Fibroblast of villous mesenchyme (primary cell): ENCODE results near the gene RPA1. TPM values are rescaled to one million over a fixed set of nuclear protein-coding genes. Genes with fewer than 3 reads are reported as not detected.
A peak's percentile ranks its signal among the peaks of the same experiment; 100 is the strongest.
"Not testable (repeated sequence)": the region's sequence is repeated elsewhere in the genome, so short reads cannot be mapped to it uniquely, and the experiment has no call there.

Source experiments
- DNase-seq: peaks from one replicate; pipeline ENCODE4 v3.0.0-alpha.2; 2010; ENCODE audit warnings: low read depth
- H3K4me3 ChIP-seq: 2 replicates; pipeline ENCODE4 v1.5.1; 2011; ENCODE audit warnings: low read depth, mild to moderate bottlenecking, low read length
- CTCF ChIP-seq: IDR thresholded peaks from 2 replicates; pipeline ENCODE4 v1.5.1; 2012; ENCODE audit warnings: low read depth, mild to moderate bottlenecking, low read length; ENCODE audit not compliant: insufficient read depth
- total RNA-seq: library from RNA; depleted of rRNA; stranded (reverse); fragments of >200 nt; gene quantifications from 2 replicates; pipeline ENCODE4 v1.2.3, GENCODE V29; 2012

The RPA1 gene
- total RNA-seq, 1 donor = 13.4 TPM

GRCh38 chr17:1882836-1883235 lies 53.0 kb downstream of the RPA1 start:
- peak; percentile 63 for TF ChIP-seq CTCF
- DNase-seq = peak; percentile 40
- no peak overlapping the region for H3K4me3 ChIP-seq

- no peak for DNase-seq
- TF ChIP-seq CTCF = no peak
- H3K4me3 ChIP-seq = no peak overlapping the region
These were observed 53.7 kb downstream of the RPA1 start for GRCh38 chr17:1883536-1883935.

GRCh38 chr17:1888741-1889140 lies 58.9 kb downstream of the RPA1 start:
- no peak for DNase-seq
- TF ChIP-seq CTCF = no peak

GRCh38 chr17:1890758-1891450 lies 61.1 kb downstream of the RPA1 start:
- no peak for DNase-seq
- no peak for TF ChIP-seq CTCF
- no peak overlapping the region for H3K4me3 ChIP-seq

More at GRCh38 chr17:1888741-1889140, 58.9 kb downstream of the RPA1 start:
- no peak overlapping the region for H3K4me3 ChIP-seq

GRCh38 chr17:1894753-1895339 lies 65.0 kb downstream of the RPA1 start:
- H3K4me3 ChIP-seq = no peak overlapping the region
- DNase-seq = no peak
- TF ChIP-seq CTCF = no peak

GRCh38 chr17:1895479-1895878 lies 65.7 kb downstream of the RPA1 start:
- not testable (repeated sequence) for H3K4me3 ChIP-seq, DNase-seq

- DNase-seq = no peak
- TF ChIP-seq CTCF = no peak
- H3K4me3 ChIP-seq = no peak overlapping the region
These were observed 66.7 kb downstream of the RPA1 start for GRCh38 chr17:1896243-1897104.
